Loucy (cell line): ENCODE data around the gene SYNE3.

ENCODE experiments used
- H2AFZ ChIP-seq: fragments of 200-600 bp; sonication (generic); 2 replicates; pipeline ENCODE4 v1.6.0; 2016; ENCODE audit warnings: antibody characterized with exemption, mild to moderate bottlenecking, low read length, moderate library complexity
- H3F3A ChIP-seq: fragments of 200-600 bp; 2 replicates; pipeline ENCODE4 v1.6.0; 2016; ENCODE audit warnings: antibody characterized with exemption, low read depth, mild to moderate bottlenecking
- H3K27me3 ChIP-seq: fragments of 200-600 bp; sonication (generic); 2 replicates; pipeline ENCODE4 v1.6.1; 2014; ENCODE audit warnings: low read length, mild to moderate bottlenecking; ENCODE audit not compliant: insufficient read depth, poor library complexity, severe bottlenecking
- H3K36me3 ChIP-seq: fragments of 200-600 bp; sonication (generic); 2 replicates; pipeline ENCODE4 v1.6.1; 2016; ENCODE audit warnings: low read length; ENCODE audit not compliant: insufficient read depth
- H3K4me1 ChIP-seq: fragments of 200-600 bp; sonication (generic); 2 replicates; pipeline ENCODE4 v1.5.1; 2014; ENCODE audit warnings: low read length, mild to moderate bottlenecking; ENCODE audit not compliant: insufficient read depth, poor library complexity, severe bottlenecking
- H3K4me2 ChIP-seq: fragments of 200-600 bp; sonication (generic); 2 replicates; pipeline ENCODE4 v1.6.0; 2014; ENCODE audit warnings: antibody characterized with exemption, low read length, low read depth, mild to moderate bottlenecking; ENCODE audit not compliant: poor library complexity, severe bottlenecking
- H3K4me3 ChIP-seq: fragments of 200-600 bp; sonication (generic); 2 replicates; pipeline ENCODE4 v1.5.1; 2014; ENCODE audit warnings: low read length, mild to moderate bottlenecking, mixed read lengths; ENCODE audit not compliant: poor library complexity, severe bottlenecking
- H3K79me2 ChIP-seq: fragments of 200-600 bp; sonication (generic); 2 replicates; pipeline ENCODE4 v1.6.1; 2014; ENCODE audit warnings: low read length; ENCODE audit not compliant: insufficient read depth
- H3K9ac ChIP-seq: fragments of 200-600 bp; sonication (generic); 2 replicates; pipeline ENCODE4 v1.6.0; 2014; ENCODE audit warnings: mild to moderate bottlenecking, low read depth, low read length, moderate library complexity; ENCODE audit not compliant: poor library complexity, severe bottlenecking
- H3K9me2 ChIP-seq: fragments of 200-600 bp; sonication (generic); replicated peaks from 2 replicates; pipeline ENCODE4 v1.6.1; 2016; ENCODE audit warnings: low read depth, low read length, mixed read lengths
- H3K9me3 ChIP-seq: fragments of 200-600 bp; sonication (generic); 2 replicates; pipeline ENCODE4 v1.6.1; 2014; ENCODE audit warnings: mild to moderate bottlenecking, antibody characterized with exemption, low read length, low read depth; ENCODE audit not compliant: insufficient read depth
- H4K20me1 ChIP-seq: fragments of 200-600 bp; sonication (generic); 2 replicates; pipeline ENCODE4 v1.6.0; 2014; ENCODE audit warnings: antibody characterized with exemption, low read length, mild to moderate bottlenecking; ENCODE audit not compliant: insufficient read depth, poor library complexity, severe bottlenecking
- EZH2phosphoT487 ChIP-seq: fragments of 200-600 bp; IDR thresholded peaks from 2 replicates; pipeline ENCODE4 v1.6.1; 2018; ENCODE audit warnings: antibody characterized with exemption, mild to moderate bottlenecking, moderate library complexity, borderline replicate concordance
- TF ChIP-seq, protein P1 (sequence below): fragments of 200-600 bp; sonication (generic); conservative IDR thresholded peaks from 2 replicates; pipeline ENCODE4 v1.5.1; 2014; ENCODE audit warnings: mild to moderate bottlenecking, antibody characterized with exemption, low read length

The SYNE3 gene

DNA sequence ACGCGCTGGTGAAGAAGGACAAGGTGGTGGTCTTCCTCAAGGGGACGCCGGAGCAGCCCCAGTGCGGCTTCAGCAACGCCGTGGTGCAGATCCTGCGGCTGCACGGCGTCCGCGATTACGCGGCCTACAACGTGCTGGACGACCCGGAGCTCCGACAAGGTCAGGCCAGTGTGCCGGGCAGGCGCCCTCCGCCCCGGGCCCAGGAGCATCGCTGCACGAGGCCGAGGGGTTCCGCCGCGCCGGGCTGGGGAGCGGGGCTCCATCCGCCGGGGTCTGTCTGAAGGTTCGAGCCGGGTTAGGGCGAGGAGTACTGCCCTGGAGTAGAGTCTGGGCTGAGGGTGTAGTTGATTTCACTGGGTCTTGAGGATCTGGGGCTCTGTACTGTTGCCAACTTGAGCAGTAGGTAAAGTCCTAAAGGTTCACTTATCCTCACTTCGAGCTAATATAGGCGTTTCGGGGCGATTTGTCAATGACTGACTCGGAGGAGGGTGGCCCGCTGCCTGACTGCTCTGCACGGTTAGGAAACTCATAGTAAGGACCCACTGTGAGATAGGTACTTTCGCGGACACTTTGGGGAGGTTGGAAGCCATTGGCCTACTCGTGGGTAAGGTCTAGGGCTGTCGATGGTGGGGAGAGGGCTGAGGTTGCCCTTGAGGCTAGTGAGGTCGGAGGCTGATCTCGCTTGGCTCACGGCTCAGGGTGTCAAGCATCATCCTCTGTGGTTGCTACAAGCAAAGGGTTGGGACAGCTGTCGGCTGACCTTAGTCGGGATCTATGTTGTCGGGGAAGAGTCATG is 19.0 kb upstream of the SYNE3 start:
- H3K4me3 ChIP-seq: peak overlapping the region; percentile 81
- H3K9me3 ChIP-seq: no peaks in the 10 kb centered on the region
- H3K4me2 ChIP-seq: peak overlapping the region; percentile 93
- H3K4me1 ChIP-seq: peaks cover 66% of the 10 kb centered on the region
- no peak overlapping the region for H2AFZ ChIP-seq
- H3K36me3 ChIP-seq: no peaks in the 10 kb centered on the region
- TF ChIP-seq, protein P1, sequence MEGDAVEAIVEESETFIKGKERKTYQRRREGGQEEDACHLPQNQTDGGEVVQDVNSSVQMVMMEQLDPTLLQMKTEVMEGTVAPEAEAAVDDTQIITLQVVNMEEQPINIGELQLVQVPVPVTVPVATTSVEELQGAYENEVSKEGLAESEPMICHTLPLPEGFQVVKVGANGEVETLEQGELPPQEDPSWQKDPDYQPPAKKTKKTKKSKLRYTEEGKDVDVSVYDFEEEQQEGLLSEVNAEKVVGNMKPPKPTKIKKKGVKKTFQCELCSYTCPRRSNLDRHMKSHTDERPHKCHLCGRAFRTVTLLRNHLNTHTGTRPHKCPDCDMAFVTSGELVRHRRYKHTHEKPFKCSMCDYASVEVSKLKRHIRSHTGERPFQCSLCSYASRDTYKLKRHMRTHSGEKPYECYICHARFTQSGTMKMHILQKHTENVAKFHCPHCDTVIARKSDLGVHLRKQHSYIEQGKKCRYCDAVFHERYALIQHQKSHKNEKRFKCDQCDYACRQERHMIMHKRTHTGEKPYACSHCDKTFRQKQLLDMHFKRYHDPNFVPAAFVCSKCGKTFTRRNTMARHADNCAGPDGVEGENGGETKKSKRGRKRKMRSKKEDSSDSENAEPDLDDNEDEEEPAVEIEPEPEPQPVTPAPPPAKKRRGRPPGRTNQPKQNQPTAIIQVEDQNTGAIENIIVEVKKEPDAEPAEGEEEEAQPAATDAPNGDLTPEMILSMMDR: no peak
- TF ChIP-seq EZH2phosphoT487: no peak
- H4K20me1 ChIP-seq: peaks cover 80% of the 10 kb centered on the region
- H3K79me2 ChIP-seq: peaks cover 93% of the 10 kb centered on the region
- H3K27me3 ChIP-seq: no peaks in the 10 kb centered on the region
- no peaks in the 10 kb centered on the region for H3K9me2 ChIP-seq
- peak overlapping the region; percentile 93 for H3K9ac ChIP-seq
- no peaks in the 10 kb centered on the region for H3F3A ChIP-seq

DNA sequence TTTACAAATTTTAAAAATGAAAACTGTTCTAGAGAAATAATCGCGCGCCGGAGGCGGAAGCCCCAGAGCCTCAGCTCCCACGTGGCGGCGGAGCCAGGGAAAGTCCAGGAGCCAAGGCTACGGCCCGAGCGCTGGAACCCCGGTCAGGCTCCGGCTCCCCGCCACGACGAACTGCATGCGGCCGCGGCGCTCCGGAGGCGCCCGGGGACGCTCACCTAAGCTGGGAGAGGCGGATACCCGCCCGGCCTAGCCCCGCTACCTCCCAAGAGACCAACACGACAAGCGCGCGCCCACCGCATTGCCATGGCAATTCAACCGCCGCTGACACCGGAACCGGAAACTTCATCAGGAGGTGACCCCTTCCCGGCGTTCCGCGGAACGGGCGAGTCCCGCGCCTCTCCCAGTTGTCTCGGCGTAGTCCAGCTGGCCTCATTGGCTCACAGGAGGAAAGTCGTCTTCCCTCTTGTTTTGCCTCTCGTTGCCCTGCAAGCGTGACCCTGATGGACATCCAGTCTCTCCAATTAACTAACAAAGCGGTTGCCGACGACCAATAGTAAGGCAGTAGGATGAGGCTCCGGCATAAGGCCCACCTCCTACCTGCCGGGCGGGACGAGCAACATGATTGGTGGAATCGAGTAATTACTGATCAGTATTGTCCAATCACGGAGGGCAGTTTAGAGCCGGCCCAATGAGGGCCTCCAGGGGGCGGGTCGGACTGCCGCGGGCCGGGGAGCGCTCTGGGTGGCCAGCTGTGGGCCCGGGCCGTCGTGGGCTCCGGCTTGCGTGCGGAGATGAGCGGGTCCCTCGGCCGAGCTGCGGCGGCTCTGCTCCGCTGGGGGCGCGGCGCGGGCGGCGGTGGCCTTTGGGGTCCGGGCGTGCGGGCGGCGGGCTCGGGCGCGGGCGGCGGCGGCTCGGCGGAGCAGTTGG is 18.1 kb upstream of the SYNE3 start, which contains the start of gene GLRX5:
GLRX5 (plus strand) TSS at position 752 of the 927 bp plus-strand sequence; CDS start at position 792, 40 bp downstream.
- H3K9me2 ChIP-seq: no peaks in the 10 kb centered on the region
- H3K4me3 ChIP-seq: peak within 1 kb of the TSS; percentile 81
- peaks cover 64% of the 10 kb centered on the region for H3K4me1 ChIP-seq
- no peaks in the 10 kb centered on the region for H3K36me3 ChIP-seq
- H3K9me3 ChIP-seq: no peaks in the 10 kb centered on the region
- H2AFZ ChIP-seq: 0 out of 2 replicates have a peak within 1 kb of the TSS, but pooled peaks have one; percentile 8
- no peak for TF ChIP-seq EZH2phosphoT487
- TF ChIP-seq, protein P1: no peak
- no peaks in the 10 kb centered on the region for H3F3A ChIP-seq
- no peaks in the 10 kb centered on the region for H3K27me3 ChIP-seq
- peaks cover 73% of the 10 kb centered on the region for H4K20me1 ChIP-seq
- H3K79me2 ChIP-seq: peaks cover 94% of the 10 kb centered on the region
- H3K4me2 ChIP-seq: peak within 1 kb of the TSS; percentile 98
- H3K9ac ChIP-seq: peak within 1 kb of the TSS; percentile 97

DNA sequence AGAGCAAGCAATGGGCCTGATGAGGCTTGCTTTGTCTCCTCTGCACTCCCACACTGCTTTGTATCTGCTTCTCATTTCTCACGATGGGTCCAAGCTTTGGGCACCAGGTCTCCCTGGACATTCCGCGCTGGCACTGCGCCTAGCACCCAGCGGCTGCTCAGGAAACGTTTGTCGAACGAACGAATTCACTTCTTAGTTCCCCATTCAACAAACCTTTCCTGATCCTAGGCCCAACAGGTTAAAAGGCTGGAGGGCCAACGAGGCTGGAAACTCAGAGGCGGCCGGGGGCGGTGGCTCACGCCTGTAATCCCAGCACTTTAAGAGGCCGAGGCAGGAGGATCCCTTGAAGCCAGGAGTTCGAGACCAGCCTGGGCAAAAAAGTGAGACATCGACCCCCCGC is 17.4 kb upstream of the SYNE3 start:
- H4K20me1 ChIP-seq: peaks cover 66% of the 10 kb centered on the region
- H3K4me3 ChIP-seq: peak overlapping the region; percentile 81
- H3K4me2 ChIP-seq: peak overlapping the region; percentile 98
- H2AFZ ChIP-seq: 0 out of 2 replicates have a peak overlapping the region, but pooled peaks have one; percentile 8
- H3F3A ChIP-seq: no peaks in the 10 kb centered on the region
- H3K36me3 ChIP-seq: no peaks in the 10 kb centered on the region
- TF ChIP-seq, protein P1: no peak
- no peak for TF ChIP-seq EZH2phosphoT487
- peaks cover 94% of the 10 kb centered on the region for H3K79me2 ChIP-seq
- no peaks in the 10 kb centered on the region for H3K9me3 ChIP-seq
- no peaks in the 10 kb centered on the region for H3K9me2 ChIP-seq
- no peaks in the 10 kb centered on the region for H3K27me3 ChIP-seq
- H3K9ac ChIP-seq: peak overlapping the region; percentile 97
- H3K4me1 ChIP-seq: peaks cover 57% of the 10 kb centered on the region
